Esophagus squamous epithelium (tissue), 5 donors: Measurements from ENCODE around the gene IL11RA. TPM values are rescaled to one million over a fixed set of nuclear protein-coding genes. Genes with fewer than 3 reads are reported as not detected.
A peak's percentile ranks its signal among the peaks of the same experiment; 100 is the strongest.

Experiments
- DNase-seq: peaks from one replicate; lab custom pipeline; 2025; lab: John Stamatoyannopoulos, UW
- H3K27ac ChIP-seq, 4 donors: fragments of 200-600 bp; sonication (generic); one replicate each; pipeline ENCODE4 v1.5.1; 2016 to 2019; ENCODE audit warnings: mild to moderate bottlenecking in 1 of 4
- H3K27me3 ChIP-seq, 4 donors: fragments of 200-600 bp; sonication (generic); 1 replicate in 3 of 4; 2 replicates in 1 of 4; pipeline versions ENCODE4 v1.5.1 to v1.6.0; 2017 to 2021; ENCODE audit warnings: antibody characterized with exemption in 1 of 4
- H3K36me3 ChIP-seq, 3 donors: fragments of 200-600 bp; sonication (generic); one replicate each; pipeline ENCODE4 v1.5.1; 2016 to 2019
- H3K4me1 ChIP-seq, 3 donors: fragments of 200-600 bp; sonication (generic); one replicate each; pipeline ENCODE4 v1.5.1; 2017 to 2019
- H3K4me3 ChIP-seq, 4 donors: fragments of 200-600 bp; sonication (generic); 1 replicate in 3 of 4; 2 replicates in 1 of 4; pipeline ENCODE4 v1.5.1; 2016 to 2019; ENCODE audit warnings: mild to moderate bottlenecking in 2 of 4, moderate library complexity in 1 of 4
- H3K9me3 ChIP-seq, 3 donors: fragments of 200-600 bp; sonication (generic); one replicate each; pipeline ENCODE4 v1.5.1; 2016 to 2019
- CTCF ChIP-seq, 6 experiments: fragments of 450-650 bp in 4 of 6; fragments of 200-600 bp in 2 of 6; sonication (generic) in 2 of 6; IDR thresholded peaks; one replicate each; pipeline ENCODE4 v1.5.1; 2016 to 2019; ENCODE audit warnings: antibody characterized with exemption in 6 of 6, mild to moderate bottlenecking in 4 of 6, moderate library complexity in 4 of 6
- POLR2A ChIP-seq, 4 donors: fragments of 450-650 bp; IDR thresholded peaks; one replicate each; pipeline ENCODE4 v1.6.1; 2017; ENCODE audit warnings: antibody characterized with exemption in 4 of 4, mild to moderate bottlenecking in 4 of 4, moderate library complexity in 3 of 4
- WGBS, 2 donors: methylation state at CpG; one replicate each; pipeline ENCODE4 v1.1.5; 2018; 5-methylcytosine and 5-hydroxymethylcytosine counted together
- intact Hi-C: fragments of 100-400 bp; cut with DNase I; formaldehyde crosslinking; loops from one replicate; pipeline ENCODE4 v1.15.0; 2022
- total RNA-seq, 4 donors: library from RNA; depleted of rRNA; stranded (reverse); fragments of >200 nt; gene quantifications; one replicate each; pipeline ENCODE4 v1.1.0, GENCODE V29; 2016
- donor health status: DM: yes; HTN: yes; CAD: no.

The IL11RA gene
- total RNA-seq, 4 donors from 2014 or later = 2.5 to 18.7 (median 9.3) TPM

- TF ChIP-seq POLR2A (IDR thresholded peaks at IDR 0.05) (no peak), CTCF (IDR thresholded peaks at IDR 0.05) (no peak)
- peak overlapping the region; percentile 64 to 91 (median 79) for H3K4me3 ChIP-seq
- 70 to 79% methylated on average over 8 of the region's 20 CpGs for WGBS, 2 donors
- peak overlapping the region in 2 of 4 donors; percentile 91 to 96 for H3K27ac ChIP-seq
- H3K9me3 ChIP-seq = no peaks in the 10 kb centered on the region
- peaks cover 10 to 30% (median 23%) of the 10 kb centered on the region in 3 donors for H3K4me1 ChIP-seq
- H3K27me3 ChIP-seq = no peaks in the 10 kb centered on the region
- DNase-seq = no peak
- intact Hi-C loops = no loop called here
- peaks cover 0 to 24% (median 0%) of the 10 kb centered on the region in 3 donors for H3K36me3 ChIP-seq
Measured at GRCh38 chr9:34610434-34611206, 41.4 kb upstream of the IL11RA start.

GRCh38 chr9:34611251-34611810 is 40.7 kb upstream of the IL11RA start:
- Histone ChIP-seq H3K27ac (peak overlapping the region; percentile 91 to 96 (median 94)), H3K4me1 (peaks cover 10 to 30% (median 23%) of the 10 kb centered on the region in 3 donors), H3K9me3 (no peaks in the 10 kb centered on the region), H3K27me3 (no peaks in the 10 kb centered on the region), H3K4me3 (peak overlapping the region; percentile 64 to 91 (median 79)), H3K36me3 (peaks cover 0 to 31% (median 0%) of the 10 kb centered on the region in 3 donors)
- 56 to 67% methylated on average over 3 to 4 of the region's 10 CpGs for WGBS, 2 donors
- no peak for TF ChIP-seq POLR2A (IDR thresholded peaks at IDR 0.05)
- no peak for TF ChIP-seq CTCF (IDR thresholded peaks at IDR 0.05)
- DNase-seq = no peak
- intact Hi-C loops = no loop called here

DNA sequence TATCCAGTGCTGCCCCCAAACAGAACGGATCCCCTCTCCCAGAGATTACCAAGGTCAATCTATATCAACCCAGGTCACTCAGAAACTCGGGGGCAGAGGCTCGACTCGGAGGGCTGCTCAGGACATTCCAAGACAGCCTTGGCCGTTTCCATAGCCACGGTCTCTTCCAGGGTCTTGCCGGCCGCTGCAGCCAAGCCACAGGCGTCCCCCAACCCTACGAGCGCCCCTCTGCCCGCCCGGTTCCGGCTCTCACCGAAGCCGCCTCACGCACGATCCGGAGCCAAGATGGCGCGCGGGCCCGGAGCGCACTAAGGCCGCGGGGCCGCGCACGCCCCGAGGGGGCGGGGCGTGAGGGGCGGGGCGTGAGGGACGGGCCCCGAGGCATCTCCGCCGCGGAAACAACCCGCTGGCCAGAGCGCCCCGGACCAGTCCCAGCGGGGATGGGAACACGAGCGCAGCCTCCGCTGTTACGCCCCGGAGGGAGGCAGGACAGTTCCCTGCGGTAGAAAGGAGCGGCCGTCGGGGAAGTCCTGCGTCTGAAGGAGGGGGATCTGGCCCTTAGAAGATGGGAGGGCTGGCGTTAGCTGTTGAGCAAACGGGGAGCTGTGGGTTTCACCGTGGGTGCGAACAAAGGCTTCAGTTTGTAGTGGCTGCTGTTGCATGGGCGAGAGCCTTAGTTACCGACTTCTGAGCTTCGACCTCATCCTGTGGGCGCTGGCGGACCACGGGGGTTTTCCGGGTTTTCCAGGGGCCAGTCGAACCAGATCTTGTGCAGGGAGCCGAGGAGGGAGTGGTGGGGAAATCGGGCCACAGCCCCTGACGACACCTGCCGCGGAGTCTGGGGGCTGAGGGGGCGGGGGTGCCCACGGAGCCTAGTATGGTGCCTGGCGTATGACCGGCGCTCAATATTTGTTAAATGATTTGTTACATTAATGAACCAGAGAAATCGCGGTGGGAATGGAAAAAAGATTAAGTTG is 39.9 kb upstream of the IL11RA start, which contains the start of gene RPP25L:
Gene RPP25L (minus strand): TSS at position 287 of the 977 bp plus-strand sequence. CDS start 801 bp downstream, outside the sequence.
- WGBS, 2 donors = 1 to 2% methylated on average over 6 to 7 of the region's 77 CpGs
- TF ChIP-seq POLR2A (IDR thresholded peaks at IDR 0.05) = peak in 3 of 4 donors; percentile 26 to 89 (median 78)
- no peak for TF ChIP-seq CTCF (IDR thresholded peaks at IDR 0.05)
- Histone ChIP-seq H3K36me3 (peaks cover 0 to 39% (median 3%) of the 10 kb centered on the region in 3 donors), H3K4me1 (peaks cover 10 to 30% (median 23%) of the 10 kb centered on the region in 3 donors), H3K9me3 (no peaks in the 10 kb centered on the region), H3K27me3 (no peaks in the 10 kb centered on the region), H3K4me3 (peak within 1 kb of the TSS; percentile 64 to 91 (median 79)), H3K27ac (peak within 1 kb of the TSS; percentile 91 to 96 (median 94))
- peak; percentile 55 for DNase-seq
- intact Hi-C loops = no loop called here

GRCh38 chr9:34612788-34613390 is 39.1 kb upstream of the IL11RA start:
- Histone ChIP-seq H3K27ac (peak overlapping the region; percentile 91 to 96 (median 94)), H3K27me3 (no peaks in the 10 kb centered on the region), H3K4me1 (peaks cover 10 to 30% (median 23%) of the 10 kb centered on the region in 3 donors), H3K4me3 (peak overlapping the region; percentile 64 to 91 (median 79)), H3K36me3 (peaks cover 0 to 47% (median 3%) of the 10 kb centered on the region in 3 donors), H3K9me3 (no peaks in the 10 kb centered on the region)
- no peak for DNase-seq
- 1% methylated on average over 15 of the region's 15 CpGs for WGBS, 2 donors
- TF ChIP-seq CTCF (IDR thresholded peaks at IDR 0.05) (peak; percentile 75 to 91 (median 82)), POLR2A (IDR thresholded peaks at IDR 0.05) (no peak)
- intact Hi-C loops = no loop called here
